Measurements from ENCODE around the gene NOD1.

The NOD1 gene

GRCh38 chr7:30403477-30403876 is 75.1 kb downstream of the NOD1 start:
- Histone ChIP-seq H3K36me3 (no peaks in the 10 kb centered on the region), H3K27me3 (no peaks in the 10 kb centered on the region), H3K9me3 (no peaks in the 10 kb centered on the region), H3K4me3 (ENCODE audit: low read depth, low read length) (no peak overlapping the region), H3K4me1 (no peaks in the 10 kb centered on the region)
- no peak for DNase-seq
- TF ChIP-seq CTCF (IDR thresholded peaks at IDR 0.05; ENCODE audit: low read depth, low read length): no peak

GRCh38 chr7:30396389-30396788 is 82.2 kb downstream of the NOD1 start:
- no peaks in the 10 kb centered on the region for H3K36me3 ChIP-seq
- DNase-seq: no peak
- TF ChIP-seq CTCF (IDR thresholded peaks at IDR 0.05; ENCODE audit: low read depth, low read length): peak; percentile 51

GRCh38 chr7:30395676-30396075 is 82.9 kb downstream of the NOD1 start:
- Histone ChIP-seq H3K4me3 (ENCODE audit: low read depth, low read length) (no peak overlapping the region), H3K4me1 (no peaks in the 10 kb centered on the region), H3K9me3 (no peaks in the 10 kb centered on the region), H3K27me3 (no peaks in the 10 kb centered on the region), H3K36me3 (no peaks in the 10 kb centered on the region)
- no peak for DNase-seq
- no peak for TF ChIP-seq CTCF (IDR thresholded peaks at IDR 0.05; ENCODE audit: low read depth, low read length)

More at GRCh38 chr7:30396389-30396788, 82.2 kb downstream of the NOD1 start:
- no peaks in the 10 kb centered on the region for H3K4me1 ChIP-seq
- H3K9me3 ChIP-seq: no peaks in the 10 kb centered on the region
- H3K27me3 ChIP-seq: no peaks in the 10 kb centered on the region
- no peak overlapping the region for H3K4me3 ChIP-seq (ENCODE audit: low read depth, low read length)

GRCh38 chr7:30391806-30392205 is 86.8 kb downstream of the NOD1 start:
- Histone ChIP-seq H3K4me1 (no peaks in the 10 kb centered on the region), H3K36me3 (no peaks in the 10 kb centered on the region), H3K9me3 (no peaks in the 10 kb centered on the region), H3K4me3 (ENCODE audit: low read depth, low read length) (no peak overlapping the region), H3K27me3 (no peaks in the 10 kb centered on the region)
- TF ChIP-seq CTCF (IDR thresholded peaks at IDR 0.05; ENCODE audit: low read depth, low read length): no peak
- no peak for DNase-seq

- H3K4me1 ChIP-seq: no peaks in the 10 kb centered on the region
- no peak for DNase-seq
- no peak overlapping the region for H3K4me3 ChIP-seq (ENCODE audit: low read depth, low read length)
- no peak for TF ChIP-seq CTCF (IDR thresholded peaks at IDR 0.05; ENCODE audit: low read depth, low read length)
- no peaks in the 10 kb centered on the region for H3K9me3 ChIP-seq
- H3K27me3 ChIP-seq: no peaks in the 10 kb centered on the region
- H3K36me3 ChIP-seq: no peaks in the 10 kb centered on the region
Observed at GRCh38 chr7:30390736-30391636, 87.6 kb downstream of the NOD1 start.

GRCh38 chr7:30389791-30390190 is 88.8 kb downstream of the NOD1 start:
- Histone ChIP-seq H3K4me3 (ENCODE audit: low read depth, low read length) (no peak overlapping the region), H3K27me3 (no peaks in the 10 kb centered on the region), H3K9me3 (no peaks in the 10 kb centered on the region), H3K36me3 (no peaks in the 10 kb centered on the region), H3K4me1 (no peaks in the 10 kb centered on the region)
- no peak for TF ChIP-seq CTCF (IDR thresholded peaks at IDR 0.05; ENCODE audit: low read depth, low read length)
- DNase-seq: no peak

Measured in BE2C (cell line).